PC-9 (cell line): ENCODE results near the gene KIAA1958. TPM values are rescaled to one million over a fixed set of nuclear protein-coding genes. Genes with fewer than 3 reads are reported as not detected.
"Not testable (repeated sequence)": the region's sequence is repeated elsewhere in the genome, so short reads cannot be mapped to it uniquely, and the experiment has no call there.

Experiments
- BruUV-seq: library from RNA; stranded (reverse); fragments of 400-500 nt; replicated peaks from 2 replicates; lab custom pipeline; 2021; lab: Mats Ljungman, UMichigan
- CTCF ChIA-PET: fragments of 300-600 bp; sonication (Branson Sonifier 250); formaldehyde crosslinking; loops from one replicate; lab custom pipeline; 2022; ENCODE audit warnings: antibody characterized with exemption; lab: Charles Lee
- POLR2A ChIA-PET: fragments of 300-600 bp; sonication (Branson Sonifier 250); formaldehyde crosslinking; loops from one replicate; lab custom pipeline; 2022; ENCODE audit warnings: antibody characterized with exemption; ENCODE audit not compliant: unreplicated experiment; lab: Charles Lee
- DNase-seq, 2 experiments: peaks; one replicate each; pipeline versions ENCODE4 v3.0.0 to v3.0.0-alpha.2; 2015 to 2022; ENCODE audit warnings: mixed read lengths in 1 of 2
- H2AFZ ChIP-seq: fragments of 200-600 bp; sonication (generic); 2 replicates; pipeline ENCODE4 v1.8.1; 2017; ENCODE audit warnings: antibody characterized with exemption
- H3F3A ChIP-seq: fragments of 200-600 bp; sonication (generic); 2 replicates; pipeline ENCODE4 v1.8.1; 2017; ENCODE audit warnings: antibody characterized with exemption, mild to moderate bottlenecking, low read depth; ENCODE audit not compliant: insufficient read depth
- H3K27ac ChIP-seq: fragments of 200-600 bp; sonication (generic); 2 replicates; pipeline ENCODE4 v1.6.1; 2016; ENCODE audit warnings: mixed run types
- H3K27me3 ChIP-seq: fragments of 200-600 bp; sonication (generic); 2 replicates; pipeline ENCODE4 v1.6.1; 2016; ENCODE audit warnings: low read depth, mixed run types; ENCODE audit not compliant: insufficient read depth
- H3K36me3 ChIP-seq: fragments of 200-600 bp; sonication (generic); 2 replicates; pipeline ENCODE4 v1.6.1; 2016; ENCODE audit warnings: low read depth, mixed run types
- H3K4me1 ChIP-seq: fragments of 200-600 bp; sonication (generic); replicated peaks from 2 replicates; pipeline ENCODE4 v1.6.1; 2016; ENCODE audit warnings: mixed run types; ENCODE audit not compliant: insufficient read depth
- H3K4me2 ChIP-seq: fragments of 200-600 bp; sonication (generic); 2 replicates; pipeline ENCODE4 v1.6.1; 2017; ENCODE audit warnings: mixed run types
- H3K4me3 ChIP-seq: fragments of 200-600 bp; sonication (generic); 2 replicates; pipeline ENCODE4 v1.6.1; 2016; ENCODE audit warnings: mixed run types
- H3K79me2 ChIP-seq: fragments of 200-600 bp; sonication (generic); 2 replicates; pipeline ENCODE4 v1.6.1; 2017; ENCODE audit warnings: low read depth, mixed run types
- H3K9me2 ChIP-seq: fragments of 200-600 bp; sonication (generic); 2 replicates; pipeline ENCODE4 v1.8.1; 2017; ENCODE audit warnings: mild to moderate bottlenecking; ENCODE audit not compliant: insufficient read depth
- H3K9me3 ChIP-seq: fragments of 200-600 bp; sonication (generic); 2 replicates; pipeline ENCODE4 v1.8.1; 2016; ENCODE audit warnings: low read depth; ENCODE audit not compliant: insufficient read depth
- H4K20me1 ChIP-seq: fragments of 200-600 bp; sonication (generic); 2 replicates; pipeline ENCODE4 v1.8.1; 2017; ENCODE audit not compliant: insufficient read depth
- EZH2 ChIP-seq: fragments of 200-600 bp; sonication (generic); IDR thresholded peaks from 2 replicates; pipeline ENCODE4 v1.8.0; 2017; ENCODE audit warnings: antibody characterized with exemption, low read depth
- intact Hi-C: fragments of 100-400 bp; cut with micrococcal nuclease; formaldehyde crosslinking; loops from one replicate; pipeline ENCODE4 v1.10.0; 2022; ENCODE audit not compliant: unreplicated experiment
- total RNA-seq: library from RNA; stranded (reverse); gene quantifications from 2 replicates; pipeline ENCODE4 v1.2.3, GENCODE V29; 2021
- TF ChIP-seq, protein P1 (sequence below): fragments of 200-600 bp; sonication (generic); conservative IDR thresholded peaks from 2 replicates; pipeline ENCODE4 v1.6.1; 2017; ENCODE audit warnings: mixed run types, antibody characterized with exemption, mild to moderate bottlenecking, moderate library complexity

KIAA1958 gene
- total RNA-seq, 1 experiment from 2014 or later = 19.5 TPM

- ChIA-PET CTCF (no interaction called here), POLR2A (interaction anchor here (0.6 kb wide), 1 partner anchor 15 kb away, joined by 6 read pairs; no protein-coding TSS in a partner anchor)
- intact Hi-C loops = no loop called here
- H3K36me3 ChIP-seq = no peaks in the 10 kb centered on the region
- no peaks in the 10 kb centered on the region for H3K9me3 ChIP-seq
- no peaks in the 10 kb centered on the region for H3K27me3 ChIP-seq
- DNase-seq = no peak
- H3F3A ChIP-seq = no peaks in the 10 kb centered on the region
- no peak for TF ChIP-seq EZH2
- TF ChIP-seq, protein P1, sequence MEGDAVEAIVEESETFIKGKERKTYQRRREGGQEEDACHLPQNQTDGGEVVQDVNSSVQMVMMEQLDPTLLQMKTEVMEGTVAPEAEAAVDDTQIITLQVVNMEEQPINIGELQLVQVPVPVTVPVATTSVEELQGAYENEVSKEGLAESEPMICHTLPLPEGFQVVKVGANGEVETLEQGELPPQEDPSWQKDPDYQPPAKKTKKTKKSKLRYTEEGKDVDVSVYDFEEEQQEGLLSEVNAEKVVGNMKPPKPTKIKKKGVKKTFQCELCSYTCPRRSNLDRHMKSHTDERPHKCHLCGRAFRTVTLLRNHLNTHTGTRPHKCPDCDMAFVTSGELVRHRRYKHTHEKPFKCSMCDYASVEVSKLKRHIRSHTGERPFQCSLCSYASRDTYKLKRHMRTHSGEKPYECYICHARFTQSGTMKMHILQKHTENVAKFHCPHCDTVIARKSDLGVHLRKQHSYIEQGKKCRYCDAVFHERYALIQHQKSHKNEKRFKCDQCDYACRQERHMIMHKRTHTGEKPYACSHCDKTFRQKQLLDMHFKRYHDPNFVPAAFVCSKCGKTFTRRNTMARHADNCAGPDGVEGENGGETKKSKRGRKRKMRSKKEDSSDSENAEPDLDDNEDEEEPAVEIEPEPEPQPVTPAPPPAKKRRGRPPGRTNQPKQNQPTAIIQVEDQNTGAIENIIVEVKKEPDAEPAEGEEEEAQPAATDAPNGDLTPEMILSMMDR = no peak
- H3K27ac ChIP-seq = no peak overlapping the region
- no peaks in the 10 kb centered on the region for H4K20me1 ChIP-seq
- H3K79me2 ChIP-seq = no peaks in the 10 kb centered on the region
- no peaks in the 10 kb centered on the region for H3K9me2 ChIP-seq
- H3K4me1 ChIP-seq = no peaks in the 10 kb centered on the region
- no peak overlapping the region for H3K4me3 ChIP-seq
- H3K4me2 ChIP-seq = no peak overlapping the region
- no TSS peak for BruUV-seq
- H2AFZ ChIP-seq = no peak overlapping the region
Observed at GRCh38 chr9:112582371-112583262, 96.0 kb downstream of the KIAA1958 start.

DNA sequence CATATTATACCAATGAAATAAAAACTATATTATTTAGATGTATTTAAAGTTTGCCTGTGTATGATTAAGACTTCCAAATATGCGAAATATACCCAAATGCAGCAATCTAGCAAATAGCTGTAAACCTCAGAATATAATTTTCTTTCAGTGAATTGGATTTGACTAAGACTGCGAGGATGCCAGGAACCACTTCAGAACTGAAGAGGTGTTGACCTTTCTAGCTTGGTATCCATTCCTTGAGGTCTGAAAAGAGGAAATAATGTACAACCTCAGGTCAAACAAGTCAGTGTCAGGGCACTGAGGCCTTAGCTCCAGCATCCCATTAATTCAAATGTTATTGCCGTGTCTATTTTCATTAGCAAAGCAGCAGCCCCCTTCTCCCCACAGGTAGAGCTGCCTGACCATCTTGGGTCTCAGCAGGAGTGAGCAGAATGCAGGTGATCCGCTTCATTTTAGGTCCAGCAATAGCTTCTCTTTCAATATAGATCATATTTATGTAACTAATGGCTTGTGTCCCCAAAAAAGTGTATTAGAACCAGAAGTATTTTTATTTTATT lies 100.0 kb downstream of the KIAA1958 start:
- intact Hi-C loops = no loop called here
- H3K9me2 ChIP-seq = no peaks in the 10 kb centered on the region
- no peaks in the 10 kb centered on the region for H3K36me3 ChIP-seq
- BruUV-seq = no TSS peak
- H3K4me1 ChIP-seq = no peaks in the 10 kb centered on the region
- TF ChIP-seq EZH2 = no peak
- TF ChIP-seq, protein P1 = no peak
- ChIA-PET POLR2A (interaction anchor here (0.7 kb wide), 3 partner anchors 94 to 635 kb away, joined by 3 read pairs; no protein-coding TSS in a partner anchor), CTCF (interaction anchor here (0.5 kb wide), 1 partner anchor 1931 kb away, joined by 6 read pairs; no protein-coding TSS in a partner anchor)
- no peaks in the 10 kb centered on the region for H3K27me3 ChIP-seq
- no peaks in the 10 kb centered on the region for H4K20me1 ChIP-seq
- DNase-seq = no peak
- no peak overlapping the region for H3K27ac ChIP-seq
- no peaks in the 10 kb centered on the region for H3K9me3 ChIP-seq
- H3K4me3 ChIP-seq = no peak overlapping the region
- H2AFZ ChIP-seq = no peak overlapping the region
- no peaks in the 10 kb centered on the region for H3K79me2 ChIP-seq
- no peaks in the 10 kb centered on the region for H3F3A ChIP-seq
- H3K4me2 ChIP-seq = no peak overlapping the region

GRCh38 chr9:112591875-112592274 lies 105.2 kb downstream of the KIAA1958 start:
- H3K4me3 ChIP-seq, H3K4me2 ChIP-seq, H3K9me3 ChIP-seq, POLR2A ChIA-PET, intact Hi-C loops, H3K9me2 ChIP-seq, H3K27ac ChIP-seq, H3K27me3 ChIP-seq, H3K4me1 ChIP-seq, BruUV-seq, CTCF ChIA-PET, H3F3A ChIP-seq, H3K79me2 ChIP-seq, DNase-seq, H2AFZ ChIP-seq, H3K36me3 ChIP-seq, H4K20me1 ChIP-seq: not testable (repeated sequence)
